Upper lobe of left lung (tissue), 6 donors: ENCODE data around the gene IMPACT. TPM values are rescaled to one million over a fixed set of nuclear protein-coding genes. Genes with fewer than 3 reads are reported as not detected.

Experiments used
- ATAC-seq, 2 donors: fragments of 200-7000 bp; cut with Tn5 transposase; one replicate each; pipeline ENCODE4 v1.9.1; 2022; ENCODE audit warnings: mild to moderate bottlenecking in 2 of 2, moderate library complexity in 2 of 2; ENCODE audit not compliant: low FRiP score in 2 of 2
- DNase-seq, 2 donors: peaks; one replicate each; pipeline ENCODE4 v3.0.0-alpha.2; 2019 to 2020
- H3K27ac ChIP-seq, 4 donors: fragments of 200-600 bp; sonication (generic); one replicate each; pipeline ENCODE4 v1.5.1; 2016 to 2019
- H3K27me3 ChIP-seq, 4 donors: fragments of 200-600 bp; sonication (generic); one replicate each; pipeline ENCODE4 v1.5.1; 2017 to 2019
- H3K36me3 ChIP-seq, 4 donors: fragments of 200-600 bp; sonication (generic); one replicate each; pipeline ENCODE4 v1.5.1; 2016 to 2019
- H3K4me1 ChIP-seq, 4 donors: fragments of 200-600 bp; sonication (generic); one replicate each; pipeline ENCODE4 v1.5.1; 2018 to 2019
- H3K4me3 ChIP-seq, 4 donors: fragments of 200-600 bp; sonication (generic); one replicate each; pipeline ENCODE4 v1.5.1; 2017 to 2019; ENCODE audit warnings: mild to moderate bottlenecking in 2 of 4, moderate library complexity in 1 of 4
- H3K9me3 ChIP-seq, 4 donors: fragments of 200-600 bp; sonication (generic); one replicate each; pipeline ENCODE4 v1.5.1; 2018 to 2019
- EP300 ChIP-seq, 4 donors: sonication (generic); formaldehyde crosslinking; IDR thresholded peaks; one replicate each; pipeline ENCODE4 v1.5.1; 2017; ENCODE audit warnings: antibody characterized with exemption in 4 of 4, control low read depth in 2 of 4
- POLR2A ChIP-seq, 4 donors: fragments of 450-650 bp; IDR thresholded peaks; one replicate each; pipeline ENCODE4 v1.5.1; 2016 to 2017; ENCODE audit warnings: antibody characterized with exemption in 4 of 4, mild to moderate bottlenecking in 2 of 4
- POLR2AphosphoS5 ChIP-seq, 2 donors: sonication (generic); formaldehyde crosslinking; IDR thresholded peaks; one replicate each; pipeline ENCODE4 v1.5.1; 2017; ENCODE audit warnings: antibody characterized with exemption in 2 of 2
- WGBS, 2 donors: methylation state at CpG; one replicate each; pipeline ENCODE4 v1.1.5; 2017 to 2018; 5-methylcytosine and 5-hydroxymethylcytosine counted together
- total RNA-seq, 6 donors: library from RNA; depleted of rRNA in 4 of 6; stranded (reverse); fragments of >200 nt in 4 of 6; gene quantifications; one replicate each; pipeline versions ENCODE4 v1.1.0 to v1.2.1, GENCODE V29; 2016 to 2021
- TF ChIP-seq, protein P1 (sequence below), 6 experiments: fragments of 450-650 bp in 4 of 6; fragments of 200-600 bp in 2 of 6; sonication (generic) in 2 of 6; IDR thresholded peaks; one replicate each; pipeline ENCODE4 v1.5.1; 2016 to 2019; ENCODE audit warnings: antibody characterized with exemption in 6 of 6
- donor health status: DM: no; HTN: no; CAD: no; lungs with moderate emphysema.
- donor health status: DM: no; HTN: yes; CAD: no; lungs with severe emphysema.

Gene IMPACT
- total RNA-seq, 6 donors from 2014 or later, result 4.6 to 40.8 (median 18.2) TPM

DNA sequence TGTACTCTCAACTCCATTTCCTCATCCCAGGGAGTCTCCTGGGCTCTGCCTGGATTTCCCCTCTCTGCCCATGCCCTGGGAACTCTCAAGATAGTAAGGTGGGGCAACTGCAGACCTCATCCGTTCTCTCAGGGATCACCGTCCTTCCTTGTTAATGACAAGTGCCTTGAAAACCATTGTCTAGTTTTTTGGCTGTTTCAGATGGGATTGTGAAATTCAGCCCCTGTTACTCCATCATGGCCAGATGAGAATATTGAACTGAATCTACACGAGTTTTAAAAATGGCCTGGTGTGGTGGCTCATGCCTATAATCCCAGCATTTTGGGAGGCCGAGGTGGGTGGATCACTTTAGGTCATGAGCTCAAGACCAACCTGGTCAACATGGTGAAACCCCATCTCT, 33.3 kb downstream of the IMPACT start:
- H3K4me3 ChIP-seq, result no peak overlapping the region
- no peak for DNase-seq
- H3K27me3 ChIP-seq, result no peaks in the 10 kb centered on the region
- 86 to 87% methylated on average over 4 of the region's 4 CpGs for WGBS, 2 donors
- H3K27ac ChIP-seq, result no peak overlapping the region
- no peak for TF ChIP-seq POLR2A (IDR thresholded peaks at IDR 0.05)
- no peak for TF ChIP-seq POLR2AphosphoS5 (IDR thresholded peaks at IDR 0.05)
- H3K9me3 ChIP-seq, result no peaks in the 10 kb centered on the region
- ATAC-seq, result no peak
- no peaks in the 10 kb centered on the region for H3K36me3 ChIP-seq
- H3K4me1 ChIP-seq, result no peaks in the 10 kb centered on the region

DNA sequence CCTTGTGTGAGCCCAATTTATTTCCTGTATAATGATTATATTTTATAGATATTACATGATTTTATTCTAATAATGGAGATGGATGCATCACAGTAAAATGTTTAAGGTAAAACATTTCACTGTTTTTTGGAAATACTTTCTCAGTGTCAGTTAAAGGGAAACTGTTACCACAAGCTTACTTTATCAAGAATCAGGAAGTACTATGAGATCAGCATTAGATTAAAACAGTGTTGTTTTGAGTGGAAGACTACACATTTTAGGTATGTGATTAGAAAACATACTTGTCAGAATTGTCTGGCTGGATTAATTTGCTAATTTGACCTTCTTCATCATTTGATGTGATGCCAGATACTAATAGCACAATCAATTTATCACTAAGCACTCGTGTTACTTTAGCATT, 33.9 kb downstream of the IMPACT start, which contains the start of gene HRH4:
Gene HRH4 (plus strand): TSS at position 250 of the 400 bp plus-strand sequence. CDS start 92 bp downstream, at position 342.
- H3K27me3 ChIP-seq, result no peaks in the 10 kb centered on the region
- H3K27ac ChIP-seq, result no peak within 1 kb of the TSS
- H3K4me3 ChIP-seq, result no peak within 1 kb of the TSS
- ATAC-seq (no peak), DNase-seq (no peak)
- no peaks in the 10 kb centered on the region for H3K36me3 ChIP-seq
- no peaks in the 10 kb centered on the region for H3K4me1 ChIP-seq
- TF ChIP-seq, protein P1, sequence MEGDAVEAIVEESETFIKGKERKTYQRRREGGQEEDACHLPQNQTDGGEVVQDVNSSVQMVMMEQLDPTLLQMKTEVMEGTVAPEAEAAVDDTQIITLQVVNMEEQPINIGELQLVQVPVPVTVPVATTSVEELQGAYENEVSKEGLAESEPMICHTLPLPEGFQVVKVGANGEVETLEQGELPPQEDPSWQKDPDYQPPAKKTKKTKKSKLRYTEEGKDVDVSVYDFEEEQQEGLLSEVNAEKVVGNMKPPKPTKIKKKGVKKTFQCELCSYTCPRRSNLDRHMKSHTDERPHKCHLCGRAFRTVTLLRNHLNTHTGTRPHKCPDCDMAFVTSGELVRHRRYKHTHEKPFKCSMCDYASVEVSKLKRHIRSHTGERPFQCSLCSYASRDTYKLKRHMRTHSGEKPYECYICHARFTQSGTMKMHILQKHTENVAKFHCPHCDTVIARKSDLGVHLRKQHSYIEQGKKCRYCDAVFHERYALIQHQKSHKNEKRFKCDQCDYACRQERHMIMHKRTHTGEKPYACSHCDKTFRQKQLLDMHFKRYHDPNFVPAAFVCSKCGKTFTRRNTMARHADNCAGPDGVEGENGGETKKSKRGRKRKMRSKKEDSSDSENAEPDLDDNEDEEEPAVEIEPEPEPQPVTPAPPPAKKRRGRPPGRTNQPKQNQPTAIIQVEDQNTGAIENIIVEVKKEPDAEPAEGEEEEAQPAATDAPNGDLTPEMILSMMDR (IDR thresholded peaks at IDR 0.05), result no peak
- TF ChIP-seq POLR2A (IDR thresholded peaks at IDR 0.05) (no peak), POLR2AphosphoS5 (IDR thresholded peaks at IDR 0.05) (no peak), EP300 (IDR thresholded peaks at IDR 0.05) (no peak)
- WGBS, 2 donors, result 47 to 65% methylated on average over 1 of the region's 1 CpG
- H3K9me3 ChIP-seq, result no peaks in the 10 kb centered on the region

DNA sequence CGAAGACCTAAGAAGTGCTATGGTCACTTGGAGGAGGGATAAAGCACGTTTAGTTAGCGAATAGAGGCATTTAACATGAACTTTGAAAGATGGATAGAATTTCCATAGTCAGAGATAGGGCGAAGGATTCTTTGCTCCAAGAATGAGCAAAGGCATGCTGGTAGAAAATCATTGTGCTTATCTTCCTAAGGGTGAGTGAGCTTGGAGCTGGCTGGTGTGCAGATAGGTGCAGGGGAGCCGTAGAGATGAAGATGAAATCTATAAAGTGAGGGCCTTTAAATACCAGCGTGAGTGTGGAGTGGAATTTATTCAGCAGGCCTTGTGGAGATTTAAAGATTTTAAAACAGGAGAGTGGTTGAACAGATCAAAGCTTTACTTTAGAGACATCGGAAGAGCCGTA, 35.5 kb downstream of the IMPACT start:
- H3K9me3 ChIP-seq, result no peaks in the 10 kb centered on the region
- ATAC-seq, result no peak
- DNase-seq, result no peak
- no peak overlapping the region for H3K27ac ChIP-seq
- H3K4me3 ChIP-seq, result no peak overlapping the region
- H3K27me3 ChIP-seq, result no peaks in the 10 kb centered on the region
- no peaks in the 10 kb centered on the region for H3K4me1 ChIP-seq
- TF ChIP-seq POLR2AphosphoS5 (IDR thresholded peaks at IDR 0.05), result no peak
- TF ChIP-seq EP300 (IDR thresholded peaks at IDR 0.05), result no peak
- no peak for TF ChIP-seq POLR2A (IDR thresholded peaks at IDR 0.05)
- TF ChIP-seq, protein P1 (IDR thresholded peaks at IDR 0.05), result no peak
- 87 to 90% methylated on average over 8 of the region's 8 CpGs for WGBS, 2 donors
- H3K36me3 ChIP-seq, result no peaks in the 10 kb centered on the region

DNA sequence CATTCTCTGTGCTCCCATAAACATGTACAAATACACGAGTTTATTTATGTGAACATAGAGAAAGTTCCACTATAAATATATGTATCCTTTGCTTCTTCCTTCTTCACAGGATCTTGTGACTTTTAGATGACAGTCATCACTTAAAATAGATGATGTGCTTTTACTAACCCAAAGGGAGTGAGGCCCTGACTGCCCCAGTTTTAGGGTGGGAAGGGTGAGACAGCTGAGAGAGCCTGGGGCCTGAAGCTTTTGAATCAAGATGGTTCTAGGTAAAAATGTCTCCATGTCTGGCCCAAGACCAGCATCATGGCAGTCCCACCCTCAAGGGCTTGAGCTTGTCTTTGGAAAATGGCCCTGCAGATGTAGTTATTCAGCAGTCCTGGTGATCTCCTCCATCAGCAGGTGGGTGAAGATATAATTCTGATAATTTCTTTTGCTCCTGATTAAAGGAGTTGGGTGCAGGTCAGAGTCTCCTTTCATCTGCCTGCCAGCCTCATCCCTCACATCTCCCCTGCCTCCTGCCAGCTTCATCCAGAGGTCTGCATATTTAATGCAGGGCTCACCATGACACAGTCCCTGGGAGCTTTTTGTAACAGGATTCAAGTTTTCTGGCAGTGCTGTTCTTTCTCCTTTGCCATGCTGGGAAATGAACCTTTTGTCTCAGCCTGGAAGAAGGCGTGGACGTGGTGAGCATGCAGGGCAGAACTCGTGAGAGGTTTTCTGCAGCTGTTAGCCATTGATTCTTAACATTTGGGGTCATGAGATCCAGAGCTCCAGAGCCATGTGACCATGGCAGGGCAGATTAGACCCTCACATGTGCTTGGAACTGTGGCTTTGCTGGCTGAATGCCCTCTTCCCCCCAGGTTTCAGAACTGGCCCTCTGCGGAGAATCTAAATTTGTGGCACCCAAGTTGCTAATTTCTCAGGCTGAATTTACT, 36.6 kb downstream of the IMPACT start:
- no peaks in the 10 kb centered on the region for H3K36me3 ChIP-seq
- H3K4me3 ChIP-seq, result no peak overlapping the region
- no peaks in the 10 kb centered on the region for H3K27me3 ChIP-seq
- no peak overlapping the region for H3K27ac ChIP-seq
- no peak for DNase-seq
- no peaks in the 10 kb centered on the region for H3K4me1 ChIP-seq
- ATAC-seq, result no peak
- WGBS, 2 donors, result 66 to 80% methylated on average over 5 of the region's 5 CpGs
- H3K9me3 ChIP-seq, result no peaks in the 10 kb centered on the region
- no peak for TF ChIP-seq EP300 (IDR thresholded peaks at IDR 0.05)
- TF ChIP-seq, protein P1 (IDR thresholded peaks at IDR 0.05), result no peak
- no peak for TF ChIP-seq POLR2AphosphoS5 (IDR thresholded peaks at IDR 0.05)
- TF ChIP-seq POLR2A (IDR thresholded peaks at IDR 0.05), result no peak

DNA sequence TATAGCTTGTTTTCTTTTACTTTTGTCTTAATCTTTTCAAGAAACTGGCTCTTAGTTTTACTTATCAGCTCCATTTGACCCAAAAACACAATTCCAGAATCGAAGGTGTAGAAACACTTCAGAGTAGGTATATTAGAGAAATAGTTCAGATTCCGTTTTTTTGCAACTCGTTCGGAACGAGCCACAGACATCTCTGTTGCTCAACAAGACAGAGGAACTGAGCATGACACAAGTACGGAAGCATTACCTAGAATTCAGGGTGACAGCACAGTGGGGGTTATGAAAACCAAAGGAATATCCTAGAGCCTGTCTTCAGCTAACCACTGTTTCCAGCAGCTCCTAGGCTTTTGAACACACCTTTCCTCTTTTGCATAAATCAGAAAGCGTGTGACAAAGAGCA, 39.0 kb downstream of the IMPACT start:
- H3K9me3 ChIP-seq, result no peaks in the 10 kb centered on the region
- no peaks in the 10 kb centered on the region for H3K4me1 ChIP-seq
- no peaks in the 10 kb centered on the region for H3K36me3 ChIP-seq
- DNase-seq (peak in 1 of 2 donors; percentile 30), ATAC-seq (peak in 1 of 2 donors; percentile 21)
- TF ChIP-seq POLR2AphosphoS5 (IDR thresholded peaks at IDR 0.05) (no peak), POLR2A (IDR thresholded peaks at IDR 0.05) (no peak), EP300 (IDR thresholded peaks at IDR 0.05) (no peak)
- TF ChIP-seq, protein P1 (IDR thresholded peaks at IDR 0.05), result no peak
- H3K27me3 ChIP-seq, result no peaks in the 10 kb centered on the region
- no peak overlapping the region for H3K4me3 ChIP-seq
- WGBS, 2 donors, result 56 to 86% methylated on average over 7 of the region's 7 CpGs
- peak overlapping the region in 1 of 4 donors; percentile 14 for H3K27ac ChIP-seq
